HFF-Myc (cell line): ENCODE measurements around the gene DHX29.
"Not testable (repeated sequence)": the region's sequence is repeated elsewhere in the genome, so short reads cannot be mapped to it uniquely, and the experiment has no call there.

Experiments used
- DNase-seq: peaks from one replicate; pipeline ENCODE4 v3.0.0-alpha.2; 2011; ENCODE audit warnings: low read depth; ENCODE audit errors: extremely low read depth
- H3K4me3 ChIP-seq: replicated peaks from 2 replicates; pipeline ENCODE4 v1.5.1; 2011; ENCODE audit warnings: low read depth, mild to moderate bottlenecking, control low read depth, low read length
- TF ChIP-seq, protein P1 (sequence below): IDR thresholded peaks from 2 replicates; pipeline ENCODE4 v1.5.1; 2012; ENCODE audit warnings: mild to moderate bottlenecking, low read depth, low read length, control low read depth; ENCODE audit errors: missing control alignments

DHX29 gene

DNA sequence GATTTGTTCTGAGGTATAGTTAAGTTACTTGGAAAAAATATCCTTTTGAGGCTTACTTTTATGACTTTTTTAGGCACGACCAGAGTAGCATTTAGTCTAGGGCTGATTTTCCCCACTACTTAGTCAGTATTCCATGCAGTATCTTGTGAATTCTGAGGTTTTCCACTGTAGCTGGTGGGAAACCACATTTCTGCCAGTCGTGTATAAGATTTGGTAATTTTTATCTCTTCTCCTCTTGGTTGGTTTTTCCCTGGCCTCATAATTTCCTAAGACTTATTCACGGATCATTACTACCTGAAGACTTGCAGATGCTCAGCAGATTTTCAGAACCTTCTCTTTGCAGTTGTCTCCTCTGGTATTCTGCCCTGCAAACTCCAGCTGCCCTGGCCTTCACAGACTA, 23.8 kb upstream of the DHX29 start:
- no peak for DNase-seq
- H3K4me3 ChIP-seq: no peak overlapping the region
- TF ChIP-seq, protein P1, sequence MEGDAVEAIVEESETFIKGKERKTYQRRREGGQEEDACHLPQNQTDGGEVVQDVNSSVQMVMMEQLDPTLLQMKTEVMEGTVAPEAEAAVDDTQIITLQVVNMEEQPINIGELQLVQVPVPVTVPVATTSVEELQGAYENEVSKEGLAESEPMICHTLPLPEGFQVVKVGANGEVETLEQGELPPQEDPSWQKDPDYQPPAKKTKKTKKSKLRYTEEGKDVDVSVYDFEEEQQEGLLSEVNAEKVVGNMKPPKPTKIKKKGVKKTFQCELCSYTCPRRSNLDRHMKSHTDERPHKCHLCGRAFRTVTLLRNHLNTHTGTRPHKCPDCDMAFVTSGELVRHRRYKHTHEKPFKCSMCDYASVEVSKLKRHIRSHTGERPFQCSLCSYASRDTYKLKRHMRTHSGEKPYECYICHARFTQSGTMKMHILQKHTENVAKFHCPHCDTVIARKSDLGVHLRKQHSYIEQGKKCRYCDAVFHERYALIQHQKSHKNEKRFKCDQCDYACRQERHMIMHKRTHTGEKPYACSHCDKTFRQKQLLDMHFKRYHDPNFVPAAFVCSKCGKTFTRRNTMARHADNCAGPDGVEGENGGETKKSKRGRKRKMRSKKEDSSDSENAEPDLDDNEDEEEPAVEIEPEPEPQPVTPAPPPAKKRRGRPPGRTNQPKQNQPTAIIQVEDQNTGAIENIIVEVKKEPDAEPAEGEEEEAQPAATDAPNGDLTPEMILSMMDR: no peak

DNA sequence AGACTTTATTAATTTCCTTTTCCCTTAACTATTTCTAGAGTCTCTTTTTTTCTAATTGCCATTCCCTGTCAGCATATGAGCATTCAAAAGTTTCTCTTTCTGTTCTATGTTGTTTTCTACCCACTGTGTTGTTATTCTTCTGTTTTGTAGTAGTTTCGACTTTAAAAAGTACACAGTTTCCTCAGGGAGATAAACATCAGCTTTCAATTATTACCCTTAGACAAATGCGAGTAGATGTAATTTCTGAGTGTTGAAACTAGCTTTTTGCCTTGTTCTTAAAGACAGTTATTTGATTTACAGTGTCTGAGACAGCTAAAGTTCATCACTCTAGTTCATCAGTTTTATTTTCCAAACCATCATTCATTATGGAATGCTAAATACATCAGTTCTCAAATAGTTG, 19.8 kb upstream of the DHX29 start:
- no peak for DNase-seq
- no peak overlapping the region for H3K4me3 ChIP-seq
- TF ChIP-seq, protein P1: no peak

DNA sequence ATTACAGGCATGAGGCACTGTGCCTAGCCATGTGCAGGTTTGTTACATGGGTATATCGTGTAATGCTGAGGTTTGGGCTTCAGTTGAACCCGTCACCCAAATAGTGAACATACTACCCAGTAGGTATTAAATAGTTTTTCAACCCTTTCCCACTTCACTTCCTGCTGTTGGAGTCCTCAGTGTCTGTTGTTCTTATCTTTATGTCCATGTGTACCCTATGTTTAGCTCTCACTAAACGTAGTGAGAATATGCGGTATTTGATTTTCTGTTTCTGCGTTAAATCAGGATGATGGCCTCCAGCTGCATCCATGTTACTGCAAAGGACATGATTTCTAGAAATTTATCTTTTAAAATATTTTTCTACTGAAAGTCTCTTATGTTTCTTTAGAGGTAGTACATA, 18.1 kb upstream of the DHX29 start:
- TF ChIP-seq, protein P1: no peak
- H3K4me3 ChIP-seq: no peak overlapping the region
- no peak for DNase-seq

DNA sequence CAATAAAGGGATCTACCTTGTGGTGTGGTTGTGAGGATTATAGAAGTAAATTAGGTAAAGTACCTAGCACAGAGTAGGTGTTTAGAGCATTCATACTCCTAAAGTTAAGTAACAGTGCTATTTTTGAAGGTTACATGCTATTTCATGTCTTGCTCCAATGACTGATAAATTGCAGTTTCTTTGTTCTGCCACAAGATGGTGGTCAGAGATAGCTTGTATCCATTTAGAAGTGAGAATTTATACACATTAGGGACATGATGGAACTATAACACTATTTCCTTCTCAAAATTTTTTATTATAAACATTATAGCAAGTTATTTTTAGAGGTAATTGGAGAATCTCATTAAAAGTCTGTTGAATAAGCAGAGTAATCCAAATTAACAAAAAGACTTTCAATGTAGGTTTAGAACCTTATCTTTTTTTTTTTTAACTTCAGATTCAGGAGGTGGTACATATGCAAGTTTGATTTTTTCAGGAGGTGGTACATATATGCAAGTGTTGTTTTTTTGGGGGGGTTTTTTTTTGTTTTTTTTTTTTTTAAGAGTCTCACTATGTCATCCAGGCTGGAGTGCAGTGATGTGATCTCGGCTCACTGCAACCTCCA, 17.4 kb upstream of the DHX29 start:
- no peak for DNase-seq

DNA sequence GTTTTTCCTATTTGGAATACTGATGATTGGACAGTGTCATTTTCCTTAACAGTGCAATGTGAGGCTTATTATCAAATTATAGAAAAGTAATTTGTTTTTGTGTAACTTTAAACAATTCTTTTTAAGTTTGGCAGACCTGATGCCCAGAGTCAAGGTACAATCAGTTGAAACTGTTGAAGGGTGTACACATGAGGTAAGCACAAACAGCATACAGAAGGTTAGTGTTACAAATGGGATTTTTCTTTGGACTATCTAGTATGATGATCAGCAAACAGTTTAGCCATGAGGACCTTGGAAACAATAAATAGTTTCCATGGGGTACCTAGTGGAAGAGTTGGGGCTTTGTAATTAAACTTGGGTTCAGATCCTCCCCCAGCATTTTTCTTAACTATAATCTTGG, 16.5 kb upstream of the DHX29 start:
- H3K4me3 ChIP-seq: no peak overlapping the region
- DNase-seq: no peak
- TF ChIP-seq, protein P1: no peak

More for the DNA sequence above, 17.4 kb upstream of the DHX29 start:
- H3K4me3 ChIP-seq: no peak overlapping the region
- TF ChIP-seq, protein P1: peak; percentile 32

DNA sequence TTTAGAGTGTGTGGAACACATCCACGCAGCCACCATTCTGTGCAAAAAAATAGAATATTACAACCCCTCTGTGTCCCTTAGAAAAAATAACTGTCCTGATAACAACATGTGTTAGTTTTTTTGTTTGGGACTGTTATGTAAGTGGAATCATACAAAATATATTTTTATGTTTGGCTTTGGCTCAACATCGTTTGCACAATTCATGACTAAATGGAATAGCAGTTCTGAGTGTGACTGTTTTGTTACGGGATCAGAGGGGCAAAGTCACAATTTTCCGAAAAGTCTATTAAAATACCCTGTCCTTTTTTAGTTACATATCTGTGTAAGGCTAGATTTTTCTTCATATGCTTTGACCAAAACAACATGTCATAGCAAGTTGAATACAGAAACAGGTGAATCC, 13.1 kb upstream of the DHX29 start:
- TF ChIP-seq, protein P1: no peak
- no peak overlapping the region for H3K4me3 ChIP-seq
- DNase-seq: no peak

DNA sequence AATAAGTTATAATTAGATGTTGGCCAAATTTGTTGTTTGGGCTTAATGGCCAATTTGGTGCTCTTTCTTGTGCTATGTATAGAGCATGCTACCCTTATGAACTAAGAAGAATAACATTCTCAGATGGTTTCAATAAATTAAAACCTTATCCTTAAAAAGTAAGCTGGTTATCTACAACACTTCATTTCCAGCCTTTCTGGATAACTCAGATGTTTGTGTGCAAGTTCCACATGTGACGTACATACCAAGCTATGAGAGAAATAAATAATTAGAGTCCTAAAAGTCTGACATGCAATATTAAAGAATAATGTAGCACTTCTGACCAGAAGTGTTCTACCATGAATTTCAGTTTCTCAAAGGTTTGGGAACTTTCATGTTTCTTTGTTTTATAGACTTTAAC, 12.0 kb upstream of the DHX29 start:
- DNase-seq: no peak
- no peak overlapping the region for H3K4me3 ChIP-seq
- TF ChIP-seq, protein P1: no peak

DNA sequence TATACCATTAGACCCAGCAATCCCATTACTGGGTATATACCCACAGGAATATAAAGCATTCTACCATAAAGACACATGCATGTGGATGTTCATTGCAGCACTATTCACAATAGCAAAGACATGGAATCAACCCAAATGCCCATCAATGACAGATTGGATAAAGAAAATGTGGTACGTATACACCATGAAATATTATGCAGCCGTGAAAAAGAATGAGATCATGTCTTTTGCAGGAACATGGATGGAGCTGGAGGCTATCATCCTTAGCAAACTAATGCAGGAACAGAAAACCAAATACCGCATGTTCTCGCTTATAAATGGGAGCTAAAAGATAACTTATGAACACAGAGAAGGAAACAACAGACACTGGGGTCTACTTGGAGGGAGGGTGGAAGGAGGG, 10.7 kb upstream of the DHX29 start:
- not testable (repeated sequence) for DNase-seq, H3K4me3 ChIP-seq
